HL-60/S4 treated with phorbol 12-myristate 13-acetate at 8.2 ng/mL for 4 days and 3 days (cell line): Measurements from ENCODE around the gene CXCL16.

Source experiments
- in situ Hi-C: fragments of 300-500 bp; cut with MboI; formaldehyde crosslinking; loops from 2 replicates; pipeline ENCODE4 v1.15.0; 2022; ENCODE audit warnings: low sequenced_read_pairs

Gene CXCL16

GRCh38 chr17:4753392-4753791 is 13.7 kb upstream of the CXCL16 start:
- in situ Hi-C loops: no loop called here

GRCh38 chr17:4751932-4752331 is 12.2 kb upstream of the CXCL16 start:
- in situ Hi-C loops: no loop called here

GRCh38 chr17:4750606-4751005 is 10.9 kb upstream of the CXCL16 start:
- in situ Hi-C loops: no loop called here

GRCh38 chr17:4748686-4749085 is 9.0 kb upstream of the CXCL16 start:
- in situ Hi-C loops: no loop called here

- in situ Hi-C loops: no loop called here
These were observed 8.1 kb upstream of the CXCL16 start for GRCh38 chr17:4747847-4748246.

- in situ Hi-C loops: no loop called here
These were observed 5.6 kb upstream of the CXCL16 start for GRCh38 chr17:4744999-4745969.

GRCh38 chr17:4743898-4744297 is 4.2 kb upstream of the CXCL16 start:
- in situ Hi-C loops: no loop called here

GRCh38 chr17:4743216-4743615 is 3.5 kb upstream of the CXCL16 start:
- in situ Hi-C loops: no loop called here

- in situ Hi-C loops: no loop called here
These were observed 2.9 kb upstream of the CXCL16 start for GRCh38 chr17:4742629-4743028.

GRCh38 chr17:4742133-4742532 is 2.4 kb upstream of the CXCL16 start:
- in situ Hi-C loops: no loop called here

GRCh38 chr17:4741544-4741943 is 1.8 kb upstream of the CXCL16 start:
- in situ Hi-C loops: no loop called here

GRCh38 chr17:4740584-4740983 is 856 bp upstream of the CXCL16 start:
- in situ Hi-C loops: no loop called here

GRCh38 chr17:4740025-4740351 is 260 bp upstream of the CXCL16 start:
- in situ Hi-C loops: no loop called here

GRCh38 chr17:4738136-4739121 is 1.3 kb downstream of the CXCL16 start:
- in situ Hi-C loops: no loop called here

GRCh38 chr17:4735876-4736651 is 3.7 kb downstream of the CXCL16 start:
- in situ Hi-C loops: no loop called here

GRCh38 chr17:4734857-4735475 is 4.8 kb downstream of the CXCL16 start:
- in situ Hi-C loops: no loop called here

GRCh38 chr17:4733073-4733531 is 6.6 kb downstream of the CXCL16 start:
- in situ Hi-C loops: no loop called here

- in situ Hi-C loops: no loop called here
These were observed 11.6 kb downstream of the CXCL16 start for GRCh38 chr17:4728124-4728523.

GRCh38 chr17:4725646-4726310 is 13.9 kb downstream of the CXCL16 start:
- in situ Hi-C loops: no loop called here

GRCh38 chr17:4724650-4725049 is 15.1 kb downstream of the CXCL16 start:
- in situ Hi-C loops: no loop called here
